OCI-LY7 (cell line): ENCODE data around the gene CHD5. TPM values are rescaled to one million over a fixed set of nuclear protein-coding genes. Genes with fewer than 3 reads are reported as not detected.

ENCODE experiments used
- BruUV-seq: library from RNA; stranded (reverse); fragments of 400-500 nt; replicated peaks from 2 replicates; lab custom pipeline; 2021; lab: Mats Ljungman, UMichigan
- CTCF ChIA-PET: fragments of 300-600 bp; sonication (Branson Sonifier 250); formaldehyde crosslinking; loops from one replicate; lab custom pipeline; 2022; ENCODE audit warnings: antibody characterized with exemption; ENCODE audit not compliant: unreplicated experiment; lab: Charles Lee
- POLR2A ChIA-PET: fragments of 300-600 bp; sonication (Branson Sonifier 250); formaldehyde crosslinking; loops from one replicate; lab custom pipeline; 2022; ENCODE audit warnings: antibody characterized with exemption; lab: Charles Lee
- DNase-seq: peaks from one replicate; pipeline ENCODE4 v3.0.0-alpha.2; 2015; ENCODE audit warnings: low spot score
- H2AFZ ChIP-seq: fragments of 200-600 bp; sonication (generic), shearing (Covaris generic); 2 replicates; pipeline ENCODE4 v1.6.1; 2014; ENCODE audit warnings: mild to moderate bottlenecking, antibody characterized with exemption, low read length, moderate library complexity
- H3K27ac ChIP-seq: fragments of 200-600 bp; sonication (generic); 2 replicates; pipeline ENCODE4 v1.5.1; 2014; ENCODE audit warnings: mixed run types, low read depth, mild to moderate bottlenecking, moderate library complexity, low read length, inconsistent platforms; ENCODE audit not compliant: poor library complexity, severe bottlenecking
- H3K36me3 ChIP-seq: fragments of 200-600 bp; sonication (generic); 2 replicates; pipeline ENCODE4 v1.6.1; 2014; ENCODE audit warnings: mild to moderate bottlenecking, antibody characterized with exemption, low read length, moderate library complexity, mixed read lengths; ENCODE audit not compliant: insufficient read depth
- H3K4me1 ChIP-seq: fragments of 200-600 bp; sonication (generic); 2 replicates; pipeline ENCODE4 v1.5.1; 2014; ENCODE audit warnings: mild to moderate bottlenecking, low read length; ENCODE audit not compliant: insufficient read depth, poor library complexity, severe bottlenecking
- H3K4me2 ChIP-seq: fragments of 200-600 bp; sonication (generic); 2 replicates; pipeline ENCODE4 v1.6.1; 2014; ENCODE audit warnings: mild to moderate bottlenecking, low read length
- H3K4me3 ChIP-seq: fragments of 200-600 bp; sonication (generic); 2 replicates; pipeline ENCODE4 v1.5.1; 2014; ENCODE audit warnings: mild to moderate bottlenecking, low read depth, low read length; ENCODE audit not compliant: poor library complexity, severe bottlenecking
- H3K79me2 ChIP-seq: fragments of 200-600 bp; sonication (generic); 2 replicates; pipeline ENCODE4 v1.6.1; 2016; ENCODE audit warnings: low read depth, mild to moderate bottlenecking, low read length, moderate library complexity, mixed read lengths; ENCODE audit not compliant: insufficient read depth
- H3K9me2 ChIP-seq: fragments of 200-600 bp; sonication (generic); 2 replicates; pipeline ENCODE4 v1.6.1; 2016; ENCODE audit warnings: mild to moderate bottlenecking, low read length, mixed read lengths; ENCODE audit not compliant: insufficient read depth
- H3K9me3 ChIP-seq: fragments of 200-600 bp; sonication (generic); 2 replicates; pipeline ENCODE4 v1.6.1; 2014; ENCODE audit warnings: mild to moderate bottlenecking, mixed run types, low read length, mixed read lengths
- H4K20me1 ChIP-seq: fragments of 200-600 bp; sonication (generic); 2 replicates; pipeline ENCODE4 v1.6.1; 2014; ENCODE audit warnings: mild to moderate bottlenecking, antibody characterized with exemption, low read length, moderate library complexity, mixed read lengths; ENCODE audit not compliant: insufficient read depth
- CTCF ChIP-seq: fragments of 200-600 bp; sonication (generic); conservative IDR thresholded peaks from 2 replicates; pipeline ENCODE4 v1.5.1; 2014; ENCODE audit warnings: mild to moderate bottlenecking, antibody characterized with exemption, low read length, moderate library complexity, mixed read lengths
- EZH2phosphoT487 ChIP-seq: fragments of 200-600 bp; sonication (generic); IDR thresholded peaks from 2 replicates; pipeline ENCODE4 v1.6.1; 2018; ENCODE audit warnings: low read depth, borderline replicate concordance, mild to moderate bottlenecking, mixed run types, antibody characterized with exemption, low read length, moderate library complexity, mixed read lengths
- intact Hi-C: fragments of 100-400 bp; cut with micrococcal nuclease; formaldehyde crosslinking; loops from one replicate; pipeline ENCODE4 v1.10.0; 2022; ENCODE audit not compliant: unreplicated experiment
- total RNA-seq, 2 experiments: library from RNA; depleted of rRNA in 1 of 2; stranded (reverse); fragments of >200 nt in 1 of 2; shearing (Covaris generic) in 1 of 2; gene quantifications; 2 replicates each; pipeline ENCODE4 v1.2.3, GENCODE V29; 2014 to 2022

The CHD5 gene
- total RNA-seq, 2 experiments from 2014 or later, result 0.19 to 0.38 TPM

- no peaks in the 10 kb centered on the region for H3K36me3 ChIP-seq
- TF ChIP-seq EZH2phosphoT487 (no peak), CTCF (no peak)
- no peak for DNase-seq
- H2AFZ ChIP-seq, result no peak overlapping the region
- no peaks in the 10 kb centered on the region for H3K9me3 ChIP-seq
- H3K79me2 ChIP-seq, result no peaks in the 10 kb centered on the region
- H3K9me2 ChIP-seq, result no peaks in the 10 kb centered on the region
- H3K27ac ChIP-seq, result no peak overlapping the region
- CTCF ChIA-PET, result interaction anchor here (0.6 kb wide), 1 partner anchor 319 kb away, joined by 4 read pairs; no protein-coding TSS in a partner anchor
- intact Hi-C loops, result loop anchor here (1.0 to 10.0 kb wide), 2 partner anchors 67 to 140 kb away; partner anchors contain the start of gene HES3
- POLR2A ChIA-PET, result no interaction called here
- H3K4me2 ChIP-seq, result no peak overlapping the region
- H3K4me3 ChIP-seq, result no peak overlapping the region
- no peaks in the 10 kb centered on the region for H4K20me1 ChIP-seq
- no TSS peak for BruUV-seq
- H3K4me1 ChIP-seq, result no peaks in the 10 kb centered on the region
These were observed 75.5 kb downstream of the CHD5 start for GRCh38 chr1:6104631-6105030.

GRCh38 chr1:6103854-6104530 lies 76.1 kb downstream of the CHD5 start:
- Histone ChIP-seq H3K4me2 (no peak overlapping the region), H3K27ac (no peak overlapping the region), H3K36me3 (no peaks in the 10 kb centered on the region), H3K79me2 (no peaks in the 10 kb centered on the region), H2AFZ (no peak overlapping the region), H3K4me3 (no peak overlapping the region), H3K9me2 (no peaks in the 10 kb centered on the region), H3K9me3 (no peaks in the 10 kb centered on the region), H4K20me1 (no peaks in the 10 kb centered on the region), H3K4me1 (no peaks in the 10 kb centered on the region)
- ChIA-PET POLR2A (no interaction called here), CTCF (no interaction called here)
- intact Hi-C loops, result loop anchor here (10.0 kb wide), 1 partner anchor 141 kb away; the partner anchor contains the start of gene HES3
- no TSS peak for BruUV-seq
- no peak for TF ChIP-seq CTCF
- no peak for TF ChIP-seq EZH2phosphoT487
- no peak for DNase-seq

GRCh38 chr1:6103111-6103853 lies 76.8 kb downstream of the CHD5 start:
- no TSS peak for BruUV-seq
- H3K4me1 ChIP-seq, result no peaks in the 10 kb centered on the region
- H3K9me2 ChIP-seq, result no peaks in the 10 kb centered on the region
- no peaks in the 10 kb centered on the region for H4K20me1 ChIP-seq
- H3K4me3 ChIP-seq, result no peak overlapping the region
- H3K9me3 ChIP-seq, result no peaks in the 10 kb centered on the region
- no peak overlapping the region for H3K4me2 ChIP-seq
- intact Hi-C loops, result loop anchor here (10.0 kb wide), 1 partner anchor 142 kb away; the partner anchor contains the start of gene HES3
- ChIA-PET CTCF (no interaction called here), POLR2A (no interaction called here)
- TF ChIP-seq CTCF (no peak), EZH2phosphoT487 (no peak)
- H3K79me2 ChIP-seq, result no peaks in the 10 kb centered on the region
- no peak for DNase-seq
- H2AFZ ChIP-seq, result no peak overlapping the region
- H3K27ac ChIP-seq, result no peak overlapping the region
- H3K36me3 ChIP-seq, result no peaks in the 10 kb centered on the region
